Thymus (tissue), 11 donors: Measurements from ENCODE around the gene RNASE11. TPM values are rescaled to one million over a fixed set of nuclear protein-coding genes. Genes with fewer than 3 reads are reported as not detected.

Experiments used
- DNase-seq, 9 donors: peaks; one replicate each; pipeline ENCODE4 v3.0.0-alpha.2; 2013; ENCODE audit warnings: low spot score in 9 of 9, low read depth in 6 of 9, missing footprints in 1 of 9
- H3K27ac ChIP-seq, 2 donors: one replicate each; pipeline ENCODE4 v1.5.1; 2013; ENCODE audit warnings: control low read depth in 1 of 2, low read depth in 1 of 2, low read length in 1 of 2, mild to moderate bottlenecking in 1 of 2, moderate library complexity in 1 of 2
- H3K27me3 ChIP-seq, 2 donors: one replicate each; pipeline ENCODE4 v1.5.1; 2013; ENCODE audit warnings: low read length in 1 of 2; ENCODE audit not compliant: control insufficient read depth in 2 of 2, insufficient read depth in 1 of 2
- H3K36me3 ChIP-seq, 2 donors: one replicate each; pipeline ENCODE4 v1.5.1; 2013; ENCODE audit warnings: low read length in 1 of 2, mild to moderate bottlenecking in 1 of 2, moderate library complexity in 1 of 2; ENCODE audit not compliant: control insufficient read depth in 2 of 2, insufficient read depth in 2 of 2
- H3K4me1 ChIP-seq, 2 donors: one replicate each; pipeline ENCODE4 v1.5.1; 2013; ENCODE audit warnings: low read length in 2 of 2; ENCODE audit not compliant: control insufficient read depth in 2 of 2, insufficient read depth in 2 of 2
- H3K4me3 ChIP-seq, 2 donors: one replicate each; pipeline ENCODE4 v1.5.1; 2013; ENCODE audit warnings: low read length in 2 of 2, control low read depth in 1 of 2, mild to moderate bottlenecking in 1 of 2
- H3K9me3 ChIP-seq, 2 donors: one replicate each; pipeline ENCODE4 v1.5.1; 2013; ENCODE audit warnings: low read length in 1 of 2, mild to moderate bottlenecking in 1 of 2; ENCODE audit not compliant: control insufficient read depth in 2 of 2, insufficient read depth in 1 of 2
- WGBS: extraction: QIAGEN DNeasy Blood & Tissue Kit; methylation state at CpG from one replicate; pipeline ENCODE4 v1.1.7; 2013; 5-methylcytosine and 5-hydroxymethylcytosine counted together
- polyA plus RNA-seq: library from polyadenylated mRNA; stranded (reverse); fragments of 200-250 nt; gene quantifications from one replicate; pipeline ENCODE4 v1.2.3, GENCODE V29; 2013
- total RNA-seq: library from RNA; stranded (reverse); fragments of 120-200 nt; gene quantifications from one replicate; pipeline ENCODE4 v1.2.4, GENCODE V29; 2013
- donor health status: healthy.

Gene RNASE11
- total and polyA plus RNA-seq, 2 donors: 0.02 TPM; not detected in 1

DNA sequence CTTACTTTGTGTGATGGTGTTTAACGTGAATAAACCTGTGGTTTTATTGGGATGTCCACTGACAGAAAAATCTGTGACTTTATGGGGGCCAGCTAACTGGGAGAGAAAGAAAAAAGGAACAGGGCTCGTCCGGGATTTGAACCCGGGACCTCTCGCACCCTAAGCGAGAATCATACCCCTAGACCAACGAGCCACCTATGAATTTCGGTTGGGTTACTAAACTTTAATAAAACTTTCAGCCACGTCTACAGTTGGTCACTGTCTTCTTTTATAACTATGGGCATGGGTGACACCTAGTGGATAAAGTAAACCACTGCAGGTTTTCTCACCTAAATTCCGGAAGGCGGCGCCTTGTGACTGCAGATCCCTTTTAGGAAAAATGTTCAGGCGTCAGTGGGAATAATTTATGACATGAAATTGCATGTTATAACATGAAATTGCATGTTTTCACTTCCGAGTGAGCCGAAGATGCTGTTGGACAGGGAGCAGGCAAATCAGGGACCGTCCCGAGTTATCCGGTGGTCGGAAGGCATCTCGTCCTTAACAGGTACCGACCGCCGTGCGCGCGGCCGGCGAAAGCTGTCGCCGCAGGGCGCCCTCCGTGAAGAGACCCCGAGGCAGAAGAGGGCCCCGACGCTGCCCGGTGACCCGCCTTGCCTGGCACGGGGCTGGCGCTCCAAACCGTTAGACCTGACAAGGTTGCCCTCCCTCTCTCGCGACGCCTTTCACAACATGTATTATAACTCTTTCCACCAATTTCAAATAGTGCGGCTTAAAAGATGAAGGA lies 21.6 kb upstream of the RNASE11 start:
- peaks cover 8 to 37% of the 10 kb centered on the region in 2 donors for H3K27me3 ChIP-seq
- WGBS: under 1% methylated on average over 44 of the region's 44 CpGs
- peak in 8 of 9 donors; percentile 43 to 86 (median 66) for DNase-seq
- H3K27ac ChIP-seq: no peak overlapping the region
- no peaks in the 10 kb centered on the region for H3K9me3 ChIP-seq
- H3K36me3 ChIP-seq: no peaks in the 10 kb centered on the region
- peak overlapping the region; percentile 51 to 66 for H3K4me3 ChIP-seq
- peaks cover 3 to 8% of the 10 kb centered on the region in 2 donors for H3K4me1 ChIP-seq

DNA sequence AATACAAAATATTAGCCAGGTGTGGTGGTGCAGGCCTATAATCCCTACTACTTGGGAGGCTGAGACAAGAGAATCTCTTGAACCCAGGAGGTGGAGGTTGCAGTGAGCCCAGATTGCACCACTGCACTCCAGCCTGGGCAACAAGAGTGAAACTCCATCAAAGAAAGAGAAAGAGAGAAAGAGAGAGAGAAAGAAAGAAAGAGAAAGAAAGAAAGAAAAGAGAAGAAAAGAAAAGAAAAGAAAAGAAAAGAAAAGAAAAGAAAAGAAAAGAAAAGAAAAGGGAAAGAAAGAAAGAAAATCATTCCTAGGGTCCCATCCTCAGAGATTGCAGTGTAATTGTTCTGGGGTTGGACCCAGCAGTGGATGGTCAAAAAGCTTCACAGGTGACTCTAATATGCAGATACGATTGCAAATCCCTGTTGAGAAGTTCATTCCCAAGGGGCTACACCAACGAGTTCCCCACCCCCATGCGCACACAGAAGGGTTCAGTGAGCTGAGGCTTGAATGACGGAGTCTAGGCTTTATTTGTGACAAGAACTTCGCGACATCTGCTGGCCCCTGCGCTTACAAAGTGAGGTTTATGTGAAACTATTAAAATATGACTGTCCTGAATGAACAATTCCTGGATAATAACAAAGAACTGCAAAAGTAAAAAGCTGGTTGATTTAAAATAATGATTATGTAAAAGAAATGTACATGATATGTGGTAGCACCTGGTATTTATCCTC lies 20.7 kb upstream of the RNASE11 start:
- Histone ChIP-seq H3K4me3 (no peak overlapping the region), H3K9me3 (no peaks in the 10 kb centered on the region), H3K27me3 (peaks cover 8 to 32% of the 10 kb centered on the region in 2 donors), H3K27ac (no peak overlapping the region), H3K36me3 (no peaks in the 10 kb centered on the region), H3K4me1 (peaks cover 0 to 2% of the 10 kb centered on the region in 2 donors)
- WGBS: 79% methylated on average over 7 of the region's 7 CpGs
- no peak for DNase-seq

DNA sequence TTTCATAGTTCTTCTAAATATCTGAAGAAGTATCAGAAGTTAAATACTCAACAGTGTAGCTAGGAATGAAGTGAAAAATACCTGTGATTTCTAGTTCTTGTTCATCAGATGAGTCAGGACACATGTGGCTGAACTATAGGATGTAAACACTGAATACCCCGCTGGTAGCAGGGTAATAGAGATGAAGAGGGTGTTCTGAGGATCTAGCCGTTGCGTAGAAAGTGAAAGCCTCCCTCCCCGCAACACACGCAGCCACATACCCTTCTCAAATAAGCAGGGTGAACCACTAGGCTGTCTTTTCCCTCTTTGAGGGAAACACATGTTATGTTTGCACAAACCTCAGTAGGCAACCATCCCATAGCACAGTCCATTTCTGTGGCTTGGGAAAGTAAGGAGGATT lies 19.8 kb upstream of the RNASE11 start:
- no peaks in the 10 kb centered on the region for H3K36me3 ChIP-seq
- peaks cover 8 to 30% of the 10 kb centered on the region in 2 donors for H3K27me3 ChIP-seq
- H3K9me3 ChIP-seq: no peaks in the 10 kb centered on the region
- DNase-seq: no peak
- no peaks in the 10 kb centered on the region for H3K4me1 ChIP-seq
- WGBS: 93% methylated on average over 5 of the region's 5 CpGs
- no peak overlapping the region for H3K4me3 ChIP-seq
- no peak overlapping the region for H3K27ac ChIP-seq

DNA sequence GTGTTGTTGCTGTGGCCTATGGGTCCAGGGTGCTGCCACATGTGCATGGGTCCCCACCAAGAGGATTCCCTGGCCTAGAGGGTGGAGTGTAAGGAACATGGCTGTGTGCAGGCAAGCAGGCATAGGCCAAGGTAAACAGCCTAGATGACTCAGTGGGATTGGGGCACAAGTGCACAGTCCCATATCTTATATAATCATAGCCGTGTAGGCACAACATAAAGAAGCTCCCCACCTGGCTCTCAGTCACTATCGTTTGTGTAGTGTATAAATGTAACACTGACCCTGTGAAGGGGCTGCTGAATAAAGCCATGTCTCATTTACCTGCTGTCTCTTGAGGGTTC lies 19.1 kb upstream of the RNASE11 start:
- Histone ChIP-seq H3K9me3 (no peaks in the 10 kb centered on the region), H3K4me3 (no peak overlapping the region), H3K4me1 (no peaks in the 10 kb centered on the region), H3K36me3 (no peaks in the 10 kb centered on the region), H3K27ac (no peak overlapping the region), H3K27me3 (peaks cover 8 to 24% of the 10 kb centered on the region in 2 donors)
- DNase-seq: no peak
- WGBS: 95% methylated on average over 2 of the region's 2 CpGs

DNA sequence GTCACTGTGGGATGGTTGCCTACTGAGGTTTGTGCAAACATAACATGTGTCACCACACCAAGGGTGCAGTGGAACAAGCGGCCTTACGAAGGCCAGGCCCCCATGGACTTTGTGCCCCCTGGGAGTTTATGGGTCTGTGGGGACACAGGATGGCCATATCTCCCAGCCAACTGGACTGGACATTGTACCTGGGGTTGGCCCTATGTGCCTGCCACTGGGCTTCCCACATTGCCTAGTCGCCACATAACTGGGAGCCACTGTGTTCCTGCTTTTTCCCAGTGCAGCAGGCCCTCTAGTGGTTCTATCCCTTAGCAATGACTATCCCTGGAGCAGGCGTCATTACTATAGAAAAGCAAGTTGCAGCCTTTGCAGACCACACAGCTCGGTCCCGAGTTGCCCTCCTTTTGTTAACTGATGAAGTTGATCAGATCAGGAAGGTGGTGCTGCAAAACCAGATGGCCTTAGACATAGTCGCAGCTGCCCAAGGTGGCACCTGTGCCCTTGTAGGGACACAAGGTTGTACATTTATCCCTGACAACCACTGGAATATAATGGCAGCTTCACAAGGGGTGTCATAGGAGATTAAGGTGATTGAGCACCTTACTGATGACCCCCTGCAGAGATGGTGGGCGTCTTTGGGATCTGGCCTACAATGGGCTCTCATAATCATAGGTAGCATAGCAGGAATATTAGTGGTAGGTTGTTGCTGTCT lies 18.5 kb upstream of the RNASE11 start:
- Histone ChIP-seq H3K4me3 (no peak overlapping the region), H3K9me3 (no peaks in the 10 kb centered on the region), H3K27me3 (peaks cover 3 to 19% of the 10 kb centered on the region in 2 donors), H3K27ac (no peak overlapping the region), H3K36me3 (no peaks in the 10 kb centered on the region), H3K4me1 (no peaks in the 10 kb centered on the region)
- WGBS: 69% methylated on average over 8 of the region's 8 CpGs
- DNase-seq: no peak

DNA sequence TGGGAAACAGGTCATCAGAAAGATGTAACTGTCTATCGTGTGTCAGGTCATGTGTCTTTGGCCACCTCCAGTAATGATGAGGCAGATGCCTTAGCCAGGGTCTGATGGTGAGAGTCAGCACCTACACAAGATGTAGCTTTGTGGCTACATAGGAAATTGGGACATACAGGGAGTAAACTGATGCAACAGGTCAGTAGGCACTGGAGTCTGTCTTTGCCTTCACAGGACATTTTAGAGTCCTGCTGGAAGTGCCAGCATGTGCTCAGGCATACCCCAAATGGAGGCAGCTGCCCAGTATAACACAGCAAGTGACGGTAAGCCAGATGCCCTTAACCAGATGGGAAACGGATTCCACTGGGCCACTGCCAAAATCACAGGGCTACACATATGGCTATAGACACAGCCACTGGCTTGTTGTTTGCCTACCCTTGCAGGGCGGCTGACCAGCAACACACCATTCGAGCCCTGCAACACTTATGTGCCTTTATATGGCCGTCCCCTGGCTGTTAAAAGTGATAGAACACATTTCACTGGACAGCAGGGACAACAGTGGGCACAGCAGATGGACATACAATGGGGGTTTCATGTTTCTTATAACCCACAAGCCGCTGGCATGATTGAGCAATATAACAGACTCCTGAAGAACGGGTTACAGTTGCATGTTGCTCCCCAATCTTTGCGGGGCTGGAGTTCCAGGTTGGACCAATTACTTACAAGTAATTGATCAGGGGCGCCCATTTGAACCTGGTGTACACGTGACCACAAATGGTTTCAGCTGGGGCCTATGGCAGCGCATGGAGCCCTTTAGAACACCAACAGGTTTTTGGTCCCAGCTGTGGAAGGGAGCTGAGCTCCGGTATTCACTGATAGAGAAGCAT lies 16.3 kb upstream of the RNASE11 start:
- no peaks in the 10 kb centered on the region for H3K9me3 ChIP-seq
- no peak overlapping the region for H3K27ac ChIP-seq
- 89% methylated on average over 13 of the region's 13 CpGs for WGBS
- no peak for DNase-seq
- no peaks in the 10 kb centered on the region for H3K27me3 ChIP-seq
- no peak overlapping the region for H3K4me3 ChIP-seq
- H3K4me1 ChIP-seq: no peaks in the 10 kb centered on the region
- H3K36me3 ChIP-seq: no peaks in the 10 kb centered on the region

DNA sequence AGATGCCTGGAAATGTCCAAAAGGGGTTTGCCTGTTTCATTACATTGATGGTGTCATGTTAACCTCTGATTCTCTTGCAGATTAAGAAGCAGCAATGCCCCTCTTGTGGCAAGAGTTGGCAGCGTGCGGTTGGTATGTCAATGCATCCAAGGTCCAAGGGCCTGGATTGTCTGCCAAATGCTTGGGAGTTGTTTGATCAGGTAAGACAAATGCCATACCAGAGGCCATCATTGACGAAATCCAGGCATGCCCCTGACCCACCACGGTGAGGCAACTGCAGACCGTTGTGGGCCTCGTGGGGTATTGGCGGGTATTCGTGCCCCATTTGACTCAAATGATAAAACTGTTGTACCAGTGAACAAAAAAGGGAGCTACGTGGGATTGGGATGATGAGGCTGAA lies 14.8 kb upstream of the RNASE11 start:
- WGBS: 95% methylated on average over 9 of the region's 9 CpGs
- Histone ChIP-seq H3K9me3 (no peaks in the 10 kb centered on the region), H3K4me3 (no peak overlapping the region), H3K4me1 (no peaks in the 10 kb centered on the region), H3K27me3 (no peaks in the 10 kb centered on the region), H3K36me3 (no peaks in the 10 kb centered on the region), H3K27ac (no peak overlapping the region)
- DNase-seq: no peak

DNA sequence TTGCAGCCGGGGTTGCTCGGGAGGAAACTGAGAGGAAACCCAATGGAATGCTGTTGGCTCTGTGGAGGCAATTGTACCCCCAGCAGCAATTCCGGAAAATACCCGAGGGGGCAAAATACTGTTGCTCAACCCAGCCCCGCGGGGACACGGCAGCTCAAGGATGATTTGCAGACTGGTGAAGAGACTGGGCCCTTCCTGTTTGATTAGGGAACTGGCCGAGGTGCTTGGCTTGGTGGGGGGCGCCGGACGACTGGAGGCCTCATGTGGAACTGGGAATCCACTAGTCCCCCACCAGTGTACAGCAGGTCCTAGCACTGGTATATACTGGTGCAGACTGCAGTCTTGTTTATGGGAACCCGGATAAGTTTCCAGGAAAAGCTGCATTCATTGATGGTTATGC lies 13.7 kb upstream of the RNASE11 start:
- Histone ChIP-seq H3K9me3 (no peaks in the 10 kb centered on the region), H3K4me1 (no peaks in the 10 kb centered on the region), H3K4me3 (no peak overlapping the region), H3K36me3 (no peaks in the 10 kb centered on the region), H3K27me3 (no peaks in the 10 kb centered on the region), H3K27ac (no peak overlapping the region)
- DNase-seq: no peak
- 91% methylated on average over 12 of the region's 12 CpGs for WGBS
